ENCODE data around the gene CDH23.
"Not testable (repeated sequence)": the region's sequence is repeated elsewhere in the genome, so short reads cannot be mapped to it uniquely, and the experiment has no call there.

The CDH23 gene

GRCh38 chr10:71358906-71359305 lies 37.8 kb upstream of the CDH23 start:
- H3K9ac ChIP-seq (ENCODE audit: low read depth, low read length); H3K4me3 ChIP-seq (ENCODE audit: low read length); H3K27me3 ChIP-seq (ENCODE audit: insufficient read depth, low read length); H3K27ac ChIP-seq (ENCODE audit: low read length); H3K4me1 ChIP-seq (ENCODE audit: insufficient read depth, low read length); H3K9me3 ChIP-seq (ENCODE audit: insufficient read depth, low read depth, low read length): not testable (repeated sequence)
- peaks cover 34% of the 10 kb centered on the region; the same call in 1 of the 2 replicates for H3K36me3 ChIP-seq (ENCODE audit: insufficient read depth, low read depth, low read length)

GRCh38 chr10:71359364-71360046 lies 37.2 kb upstream of the CDH23 start:
- Histone ChIP-seq H3K9me3 (ENCODE audit: insufficient read depth, low read depth, low read length) (no peaks in the 10 kb centered on the region), H3K36me3 (ENCODE audit: insufficient read depth, low read depth, low read length) (peaks cover 30% of the 10 kb centered on the region; the same call in 1 of the 2 replicates), H3K4me3 (ENCODE audit: low read length) (no peak overlapping the region), H3K9ac (ENCODE audit: low read depth, low read length) (no peak overlapping the region), H3K27ac (ENCODE audit: low read length) (no peak overlapping the region), H3K27me3 (ENCODE audit: insufficient read depth, low read length) (no peaks in the 10 kb centered on the region), H3K4me1 (ENCODE audit: insufficient read depth, low read length) (no peaks in the 10 kb centered on the region)

GRCh38 chr10:71360735-71361134 lies 36.0 kb upstream of the CDH23 start:
- Histone ChIP-seq H3K27ac (ENCODE audit: low read length) (no peak overlapping the region), H3K27me3 (ENCODE audit: insufficient read depth, low read length) (no peaks in the 10 kb centered on the region), H3K4me3 (ENCODE audit: low read length) (no peak overlapping the region), H3K9ac (ENCODE audit: low read depth, low read length) (no peak overlapping the region), H3K4me1 (ENCODE audit: insufficient read depth, low read length) (no peaks in the 10 kb centered on the region), H3K9me3 (ENCODE audit: insufficient read depth, low read depth, low read length) (no peaks in the 10 kb centered on the region), H3K36me3 (ENCODE audit: insufficient read depth, low read depth, low read length) (peaks cover 30% of the 10 kb centered on the region; the same call in 1 of the 2 replicates)

- Histone ChIP-seq H3K4me3 (ENCODE audit: low read length) (no peak overlapping the region), H3K4me1 (ENCODE audit: insufficient read depth, low read length) (no peaks in the 10 kb centered on the region), H3K27me3 (ENCODE audit: insufficient read depth, low read length) (no peaks in the 10 kb centered on the region), H3K9me3 (ENCODE audit: insufficient read depth, low read depth, low read length) (no peaks in the 10 kb centered on the region), H3K27ac (ENCODE audit: low read length) (no peak overlapping the region), H3K9ac (ENCODE audit: low read depth, low read length) (no peak overlapping the region), H3K36me3 (ENCODE audit: insufficient read depth, low read depth, low read length) (peaks cover 24% of the 10 kb centered on the region; the same call in 1 of the 2 replicates)
Observed at GRCh38 chr10:71361581-71361980, 35.1 kb upstream of the CDH23 start.

- Histone ChIP-seq H3K27ac (ENCODE audit: low read length) (no peak overlapping the region), H3K9me3 (ENCODE audit: insufficient read depth, low read depth, low read length) (no peaks in the 10 kb centered on the region), H3K36me3 (ENCODE audit: insufficient read depth, low read depth, low read length) (peaks cover 23% of the 10 kb centered on the region; the same call in 1 of the 2 replicates), H3K4me1 (ENCODE audit: insufficient read depth, low read length) (no peaks in the 10 kb centered on the region), H3K27me3 (ENCODE audit: insufficient read depth, low read length) (no peaks in the 10 kb centered on the region), H3K4me3 (ENCODE audit: low read length) (no peak overlapping the region), H3K9ac (ENCODE audit: low read depth, low read length) (no peak overlapping the region)
Observed at GRCh38 chr10:71362141-71362540, 34.6 kb upstream of the CDH23 start.

GRCh38 chr10:71363936-71364335 lies 32.8 kb upstream of the CDH23 start:
- Histone ChIP-seq H3K4me1 (ENCODE audit: insufficient read depth, low read length) (no peaks in the 10 kb centered on the region), H3K9me3 (ENCODE audit: insufficient read depth, low read depth, low read length) (no peaks in the 10 kb centered on the region), H3K9ac (ENCODE audit: low read depth, low read length) (no peak overlapping the region), H3K27me3 (ENCODE audit: insufficient read depth, low read length) (no peaks in the 10 kb centered on the region), H3K36me3 (ENCODE audit: insufficient read depth, low read depth, low read length) (peaks cover 9% of the 10 kb centered on the region; the same call in 1 of the 2 replicates), H3K4me3 (ENCODE audit: low read length) (no peak overlapping the region), H3K27ac (ENCODE audit: low read length) (no peak overlapping the region)

GRCh38 chr10:71365366-71365765 lies 31.4 kb upstream of the CDH23 start:
- Histone ChIP-seq H3K9me3 (ENCODE audit: insufficient read depth, low read depth, low read length) (no peaks in the 10 kb centered on the region), H3K27ac (ENCODE audit: low read length) (no peak overlapping the region), H3K27me3 (ENCODE audit: insufficient read depth, low read length) (no peaks in the 10 kb centered on the region), H3K36me3 (ENCODE audit: insufficient read depth, low read depth, low read length) (peaks cover 9% of the 10 kb centered on the region; the same call in 1 of the 2 replicates), H3K4me1 (ENCODE audit: insufficient read depth, low read length) (no peaks in the 10 kb centered on the region), H3K9ac (ENCODE audit: low read depth, low read length) (no peak overlapping the region), H3K4me3 (ENCODE audit: low read length) (no peak overlapping the region)

GRCh38 chr10:71366690-71367089 lies 30.0 kb upstream of the CDH23 start:
- H3K36me3 ChIP-seq (ENCODE audit: insufficient read depth, low read depth, low read length), result peaks cover 9% of the 10 kb centered on the region; the same call in 1 of the 2 replicates
- no peak overlapping the region for H3K27ac ChIP-seq (ENCODE audit: low read length)
- H3K9me3 ChIP-seq (ENCODE audit: insufficient read depth, low read depth, low read length), result no peaks in the 10 kb centered on the region
- no peak overlapping the region for H3K9ac ChIP-seq (ENCODE audit: low read depth, low read length)
- H3K4me3 ChIP-seq (ENCODE audit: low read length), result no peak overlapping the region
- no peaks in the 10 kb centered on the region for H3K27me3 ChIP-seq (ENCODE audit: insufficient read depth, low read length)
- H3K4me1 ChIP-seq (ENCODE audit: insufficient read depth, low read length), result no peaks in the 10 kb centered on the region

- H3K27me3 ChIP-seq (ENCODE audit: insufficient read depth, low read length), result no peaks in the 10 kb centered on the region; the same call in 1 of the 2 replicates
- no peak overlapping the region for H3K27ac ChIP-seq (ENCODE audit: low read length)
- H3K4me3 ChIP-seq (ENCODE audit: low read length), result no peak overlapping the region
- H3K9me3 ChIP-seq (ENCODE audit: insufficient read depth, low read depth, low read length), result no peaks in the 10 kb centered on the region
- peaks cover 9% of the 10 kb centered on the region; the same call in 1 of the 2 replicates for H3K36me3 ChIP-seq (ENCODE audit: insufficient read depth, low read depth, low read length)
- H3K9ac ChIP-seq (ENCODE audit: low read depth, low read length), result no peak overlapping the region
- no peaks in the 10 kb centered on the region for H3K4me1 ChIP-seq (ENCODE audit: insufficient read depth, low read length)
Observed at GRCh38 chr10:71367271-71367670, 29.4 kb upstream of the CDH23 start.

- no peaks in the 10 kb centered on the region for H3K4me1 ChIP-seq (ENCODE audit: insufficient read depth, low read length)
- H3K36me3 ChIP-seq (ENCODE audit: insufficient read depth, low read depth, low read length), result peaks cover 2% of the 10 kb centered on the region; the same call in 1 of the 2 replicates
- no peaks in the 10 kb centered on the region; the same call in 1 of the 2 replicates for H3K27me3 ChIP-seq (ENCODE audit: insufficient read depth, low read length)
- H3K4me3 ChIP-seq (ENCODE audit: low read length), result no peak overlapping the region
- no peak overlapping the region for H3K27ac ChIP-seq (ENCODE audit: low read length)
- no peaks in the 10 kb centered on the region for H3K9me3 ChIP-seq (ENCODE audit: insufficient read depth, low read depth, low read length)
- no peak overlapping the region for H3K9ac ChIP-seq (ENCODE audit: low read depth, low read length)
Observed at GRCh38 chr10:71368176-71368575, 28.5 kb upstream of the CDH23 start.

GRCh38 chr10:71368643-71369042 lies 28.1 kb upstream of the CDH23 start:
- H3K36me3 ChIP-seq (ENCODE audit: insufficient read depth, low read depth, low read length), result no peaks in the 10 kb centered on the region
- no peak overlapping the region for H3K27ac ChIP-seq (ENCODE audit: low read length)
- H3K4me3 ChIP-seq (ENCODE audit: low read length), result no peak overlapping the region
- no peaks in the 10 kb centered on the region for H3K4me1 ChIP-seq (ENCODE audit: insufficient read depth, low read length)
- no peaks in the 10 kb centered on the region for H3K9me3 ChIP-seq (ENCODE audit: insufficient read depth, low read depth, low read length)
- no peaks in the 10 kb centered on the region; the same call in 1 of the 2 replicates for H3K27me3 ChIP-seq (ENCODE audit: insufficient read depth, low read length)
- no peak overlapping the region for H3K9ac ChIP-seq (ENCODE audit: low read depth, low read length)

- Histone ChIP-seq H3K9me3 (ENCODE audit: insufficient read depth, low read depth, low read length) (no peaks in the 10 kb centered on the region), H3K4me1 (ENCODE audit: insufficient read depth, low read length) (no peaks in the 10 kb centered on the region), H3K27ac (ENCODE audit: low read length) (no peak overlapping the region), H3K27me3 (ENCODE audit: insufficient read depth, low read length) (peaks cover 2% of the 10 kb centered on the region; the same call in 1 of the 2 replicates), H3K36me3 (ENCODE audit: insufficient read depth, low read depth, low read length) (no peaks in the 10 kb centered on the region), H3K4me3 (ENCODE audit: low read length) (no peak overlapping the region), H3K9ac (ENCODE audit: low read depth, low read length) (no peak overlapping the region)
Observed at GRCh38 chr10:71369602-71370001, 27.1 kb upstream of the CDH23 start.

All from iPS-20b (cell line).